Upper lobe of right lung (tissue), 1 donor: ENCODE measurements around the gene MPIG6B. TPM values are rescaled to one million over a fixed set of nuclear protein-coding genes. Genes with fewer than 3 reads are reported as not detected.

Experiments used
- ATAC-seq: fragments of 200-7000 bp; cut with Tn5 transposase; one replicate; pipeline ENCODE4 v1.9.1; 2020; ENCODE audit warnings: mild to moderate bottlenecking, moderate library complexity
- DNase-seq: peaks from one replicate; pipeline ENCODE4 v3.0.0-alpha.2; 2020
- H3K27ac ChIP-seq: fragments of 200-600 bp; one replicate; pipeline ENCODE4 v1.8.0; 2022
- H3K27me3 ChIP-seq: fragments of 200-600 bp; one replicate; pipeline ENCODE4 v1.8.0; 2022; ENCODE audit warnings: mild to moderate bottlenecking
- H3K36me3 ChIP-seq: fragments of 200-600 bp; one replicate; pipeline ENCODE4 v1.8.0; 2022
- H3K4me1 ChIP-seq: fragments of 200-600 bp; one replicate; pipeline ENCODE4 v1.8.0; 2022
- H3K4me3 ChIP-seq: fragments of 200-600 bp; one replicate; pipeline ENCODE4 v1.8.0; 2022; ENCODE audit warnings: mild to moderate bottlenecking
- H3K9me3 ChIP-seq: fragments of 200-600 bp; one replicate; pipeline ENCODE4 v1.8.0; 2022
- intact Hi-C: fragments of 100-400 bp; cut with DNase I; formaldehyde crosslinking; loops from one replicate; pipeline ENCODE4 v1.11.0; 2022
- total RNA-seq: library from RNA; stranded (reverse); fragmentation: NEBNext Ultra II Directional; extraction: Animal tissue kit (Norgen Biotek cat#: 25700); gene quantifications from one replicate; pipeline ENCODE4 v1.2.1, GENCODE V29; 2021
- TF ChIP-seq, protein P1 (sequence below): fragments of 200-600 bp; IDR thresholded peaks from one replicate; pipeline ENCODE4 v1.8.0; 2022; ENCODE audit warnings: antibody characterized with exemption
- donor health status: DM: no; HTN: yes; CAD: no; lungs with severe emphysema.

MPIG6B gene
- total RNA-seq, 1 donor from 2014 or later = 1.1 TPM

DNA sequence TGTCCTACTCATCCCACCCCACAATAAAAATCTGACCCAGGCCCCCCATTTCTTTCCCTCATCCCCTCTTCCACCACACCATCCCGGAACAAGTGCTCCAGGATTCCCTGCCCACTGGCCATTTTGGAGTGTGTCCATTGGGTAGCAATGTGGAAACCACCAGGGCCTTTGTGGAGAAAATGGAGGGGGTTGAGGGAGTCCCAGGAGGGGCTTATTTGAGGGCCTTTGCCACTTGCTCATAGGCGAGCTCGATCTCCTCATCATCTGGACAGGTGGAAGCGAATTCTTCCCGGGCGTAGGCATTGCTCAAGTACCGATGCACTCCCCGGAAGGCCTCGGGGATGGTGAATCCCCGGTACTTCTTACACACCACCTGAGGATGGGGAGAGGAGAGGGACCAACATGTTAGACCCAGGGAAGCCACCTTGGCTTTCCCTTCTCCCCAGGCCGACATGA lies 7.5 kb downstream of the MPIG6B start:
- Histone ChIP-seq H3K4me3 (peak overlapping the region; percentile 88), H3K27ac (peak overlapping the region; percentile 85), H3K9me3 (no peaks in the 10 kb centered on the region), H3K27me3 (no peaks in the 10 kb centered on the region), H3K36me3 (peaks cover 43% of the 10 kb centered on the region), H3K4me1 (peaks cover 58% of the 10 kb centered on the region)
- TF ChIP-seq, protein P1, sequence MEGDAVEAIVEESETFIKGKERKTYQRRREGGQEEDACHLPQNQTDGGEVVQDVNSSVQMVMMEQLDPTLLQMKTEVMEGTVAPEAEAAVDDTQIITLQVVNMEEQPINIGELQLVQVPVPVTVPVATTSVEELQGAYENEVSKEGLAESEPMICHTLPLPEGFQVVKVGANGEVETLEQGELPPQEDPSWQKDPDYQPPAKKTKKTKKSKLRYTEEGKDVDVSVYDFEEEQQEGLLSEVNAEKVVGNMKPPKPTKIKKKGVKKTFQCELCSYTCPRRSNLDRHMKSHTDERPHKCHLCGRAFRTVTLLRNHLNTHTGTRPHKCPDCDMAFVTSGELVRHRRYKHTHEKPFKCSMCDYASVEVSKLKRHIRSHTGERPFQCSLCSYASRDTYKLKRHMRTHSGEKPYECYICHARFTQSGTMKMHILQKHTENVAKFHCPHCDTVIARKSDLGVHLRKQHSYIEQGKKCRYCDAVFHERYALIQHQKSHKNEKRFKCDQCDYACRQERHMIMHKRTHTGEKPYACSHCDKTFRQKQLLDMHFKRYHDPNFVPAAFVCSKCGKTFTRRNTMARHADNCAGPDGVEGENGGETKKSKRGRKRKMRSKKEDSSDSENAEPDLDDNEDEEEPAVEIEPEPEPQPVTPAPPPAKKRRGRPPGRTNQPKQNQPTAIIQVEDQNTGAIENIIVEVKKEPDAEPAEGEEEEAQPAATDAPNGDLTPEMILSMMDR = no peak
- intact Hi-C loops = no loop called here
- no peak for ATAC-seq
- no peak for DNase-seq

DNA sequence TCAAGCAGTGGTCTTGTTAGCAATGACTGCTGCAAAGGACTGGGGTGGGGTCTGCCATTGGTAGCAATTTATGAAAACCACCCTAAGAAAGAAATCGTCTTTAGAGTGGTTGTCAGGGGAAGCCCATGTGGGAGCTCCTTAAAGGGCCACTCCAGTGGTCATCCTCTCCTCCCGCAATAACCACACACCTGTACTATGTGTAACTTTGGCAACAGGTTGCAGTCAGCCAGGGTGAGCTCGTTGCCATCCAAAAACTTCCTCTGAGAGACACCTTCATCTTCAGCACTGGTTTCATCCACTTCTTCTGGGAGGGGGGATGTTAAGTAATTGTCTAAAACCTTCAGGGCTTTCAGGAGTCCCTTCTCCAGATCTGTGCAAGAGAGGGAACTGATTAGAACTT lies 8.9 kb downstream of the MPIG6B start:
- intact Hi-C loops = no loop called here
- Histone ChIP-seq H3K27me3 (no peaks in the 10 kb centered on the region), H3K4me1 (peaks cover 50% of the 10 kb centered on the region), H3K27ac (no peak overlapping the region), H3K9me3 (no peaks in the 10 kb centered on the region), H3K4me3 (no peak overlapping the region), H3K36me3 (peaks cover 43% of the 10 kb centered on the region)
- ATAC-seq (no peak), DNase-seq (no peak)
- TF ChIP-seq, protein P1 = no peak

DNA sequence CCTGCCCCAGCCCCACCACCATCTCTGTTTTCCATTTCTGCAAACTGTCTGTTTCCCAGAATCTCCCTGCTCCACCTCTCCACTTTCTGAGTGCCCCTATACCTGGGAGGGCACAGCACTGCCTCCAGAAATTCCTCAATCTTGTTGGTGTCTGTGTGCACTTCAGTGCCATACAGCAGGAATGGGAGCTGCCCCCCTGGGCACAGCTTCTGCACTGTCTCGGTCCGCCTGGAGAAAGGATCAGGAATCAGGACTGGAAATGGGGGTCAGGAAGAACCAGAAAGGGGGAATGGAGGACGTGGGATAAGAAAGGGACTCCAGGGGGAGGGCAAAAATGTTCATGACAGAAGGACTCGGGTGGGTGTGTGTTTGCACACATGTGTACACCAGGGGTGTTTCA lies 10.6 kb downstream of the MPIG6B start:
- Histone ChIP-seq H3K9me3 (no peaks in the 10 kb centered on the region), H3K36me3 (peaks cover 43% of the 10 kb centered on the region), H3K4me1 (peaks cover 50% of the 10 kb centered on the region), H3K4me3 (no peak overlapping the region), H3K27me3 (no peaks in the 10 kb centered on the region), H3K27ac (peak overlapping the region; percentile 92)
- ATAC-seq = no peak
- DNase-seq = no peak
- intact Hi-C loops = no loop called here
- TF ChIP-seq, protein P1 = no peak

DNA sequence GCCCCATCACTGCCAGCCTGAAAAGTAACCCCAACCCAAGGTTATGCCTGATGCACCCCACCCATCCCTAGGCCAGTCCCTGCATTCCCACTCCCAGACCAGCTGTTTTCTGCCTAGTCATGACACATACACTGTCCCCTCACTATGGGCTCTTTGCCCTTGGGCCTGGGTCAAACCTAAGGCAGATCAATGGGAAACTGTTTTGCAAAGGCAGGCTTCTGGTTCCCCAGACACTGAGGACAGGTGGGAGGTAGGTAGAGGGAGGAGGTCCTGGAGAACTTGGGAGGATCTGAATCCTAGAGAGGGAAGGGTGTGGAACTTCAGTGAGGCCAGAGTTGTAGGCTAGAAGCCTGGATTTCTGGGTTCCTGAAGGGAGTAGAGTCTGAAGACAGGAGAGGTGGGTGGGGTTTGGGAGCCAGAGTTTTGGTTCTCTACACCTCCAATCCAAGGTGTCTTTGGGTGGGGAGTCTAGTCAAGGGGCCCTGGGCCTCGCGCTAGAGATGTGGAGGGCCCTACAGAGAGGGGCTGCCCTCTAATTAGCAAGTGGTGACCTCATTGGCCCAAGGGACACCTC lies 11.2 kb downstream of the MPIG6B start:
- no peaks in the 10 kb centered on the region for H3K27me3 ChIP-seq
- peaks cover 43% of the 10 kb centered on the region for H3K36me3 ChIP-seq
- intact Hi-C loops = no loop called here
- no peak for DNase-seq
- H3K9me3 ChIP-seq = no peaks in the 10 kb centered on the region
- H3K4me1 ChIP-seq = peaks cover 53% of the 10 kb centered on the region
- peak overlapping the region; percentile 92 for H3K27ac ChIP-seq
- TF ChIP-seq, protein P1 = no peak
- H3K4me3 ChIP-seq = peak overlapping the region; percentile 86
- ATAC-seq = no peak

DNA sequence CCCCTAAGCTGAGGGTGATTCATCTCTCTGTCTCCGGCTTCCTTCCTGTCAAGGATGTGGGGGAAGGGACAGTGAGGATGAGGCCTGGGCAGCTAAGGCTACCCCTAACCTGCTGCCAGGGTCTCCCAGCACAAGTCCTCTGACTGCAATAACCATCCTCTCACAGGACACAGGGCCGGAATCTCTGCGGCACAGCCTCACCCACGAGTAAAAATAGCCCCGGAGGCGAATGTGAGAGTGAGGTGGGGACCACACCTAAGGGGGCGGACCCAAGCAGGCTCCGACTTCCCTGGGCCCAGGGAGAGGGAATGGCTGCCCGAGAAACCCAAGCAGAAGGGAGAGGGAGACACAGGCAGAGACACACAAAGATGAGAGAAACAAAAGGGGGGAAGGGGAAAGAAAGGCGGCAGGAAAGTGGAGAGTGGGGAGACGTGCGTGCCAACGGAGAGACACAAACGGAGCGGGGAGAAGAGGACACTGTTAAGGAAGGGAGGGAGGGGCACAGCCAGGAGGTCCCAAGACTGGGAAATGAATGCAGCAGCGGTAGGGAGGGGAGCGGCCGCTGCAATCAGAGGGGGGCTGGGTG lies 11.7 kb downstream of the MPIG6B start:
- Histone ChIP-seq H3K4me1 (peaks cover 56% of the 10 kb centered on the region), H3K27ac (peak overlapping the region; percentile 92), H3K4me3 (peak overlapping the region; percentile 86), H3K27me3 (no peaks in the 10 kb centered on the region), H3K9me3 (no peaks in the 10 kb centered on the region), H3K36me3 (peaks cover 43% of the 10 kb centered on the region)
- intact Hi-C loops = no loop called here
- TF ChIP-seq, protein P1 = no peak
- ATAC-seq = peak; percentile 39
- DNase-seq = no peak
